Chondrocyte (in vitro differentiated cells): Measurements from ENCODE around the gene KRTCAP2. TPM values are rescaled to one million over a fixed set of nuclear protein-coding genes. Genes with fewer than 3 reads are reported as not detected.

Source experiments
- DNase-seq: peaks from one replicate; pipeline ENCODE4 v3.0.0; 2021; ENCODE audit warnings: mixed read lengths, low spot score
- H3K27ac Mint-ChIP-seq: one replicate; pipeline ENCODE4 v1.8.0; 2021; ENCODE audit warnings: mild to moderate bottlenecking, moderate library complexity, mixed read lengths; ENCODE audit not compliant: unreplicated experiment
- H3K27me3 Mint-ChIP-seq: 2 replicates; pipeline ENCODE4 v1.8.0; 2021; ENCODE audit warnings: low read depth, mixed read lengths
- H3K36me3 Mint-ChIP-seq: 2 replicates; pipeline ENCODE4 v1.8.0; 2021; ENCODE audit warnings: low read depth, mixed read lengths
- H3K4me1 Mint-ChIP-seq: 2 replicates; pipeline ENCODE4 v1.8.0; 2021; ENCODE audit warnings: low read depth, mild to moderate bottlenecking, mixed read lengths
- H3K4me3 Mint-ChIP-seq: one replicate; pipeline ENCODE4 v1.8.0; 2021; ENCODE audit warnings: mild to moderate bottlenecking, moderate library complexity, mixed read lengths; ENCODE audit not compliant: unreplicated experiment
- H3K9me3 Mint-ChIP-seq: 2 replicates; pipeline ENCODE4 v1.8.0; 2021; ENCODE audit warnings: low read depth, mixed read lengths
- total RNA-seq: library from RNA; stranded (reverse); gene quantifications from 3 replicates; pipeline ENCODE4 v1.2.1, GENCODE V29; 2021
- TF ChIP-seq, protein P1 (sequence below): fragments of 200-600 bp; sonication (generic); IDR thresholded peaks from 2 replicates; pipeline ENCODE4 v1.5.0; 2021; ENCODE audit warnings: antibody characterized with exemption, mild to moderate bottlenecking, moderate library complexity

KRTCAP2 gene
- total RNA-seq, 1 donor from 2014 or later, result 159 TPM

DNA sequence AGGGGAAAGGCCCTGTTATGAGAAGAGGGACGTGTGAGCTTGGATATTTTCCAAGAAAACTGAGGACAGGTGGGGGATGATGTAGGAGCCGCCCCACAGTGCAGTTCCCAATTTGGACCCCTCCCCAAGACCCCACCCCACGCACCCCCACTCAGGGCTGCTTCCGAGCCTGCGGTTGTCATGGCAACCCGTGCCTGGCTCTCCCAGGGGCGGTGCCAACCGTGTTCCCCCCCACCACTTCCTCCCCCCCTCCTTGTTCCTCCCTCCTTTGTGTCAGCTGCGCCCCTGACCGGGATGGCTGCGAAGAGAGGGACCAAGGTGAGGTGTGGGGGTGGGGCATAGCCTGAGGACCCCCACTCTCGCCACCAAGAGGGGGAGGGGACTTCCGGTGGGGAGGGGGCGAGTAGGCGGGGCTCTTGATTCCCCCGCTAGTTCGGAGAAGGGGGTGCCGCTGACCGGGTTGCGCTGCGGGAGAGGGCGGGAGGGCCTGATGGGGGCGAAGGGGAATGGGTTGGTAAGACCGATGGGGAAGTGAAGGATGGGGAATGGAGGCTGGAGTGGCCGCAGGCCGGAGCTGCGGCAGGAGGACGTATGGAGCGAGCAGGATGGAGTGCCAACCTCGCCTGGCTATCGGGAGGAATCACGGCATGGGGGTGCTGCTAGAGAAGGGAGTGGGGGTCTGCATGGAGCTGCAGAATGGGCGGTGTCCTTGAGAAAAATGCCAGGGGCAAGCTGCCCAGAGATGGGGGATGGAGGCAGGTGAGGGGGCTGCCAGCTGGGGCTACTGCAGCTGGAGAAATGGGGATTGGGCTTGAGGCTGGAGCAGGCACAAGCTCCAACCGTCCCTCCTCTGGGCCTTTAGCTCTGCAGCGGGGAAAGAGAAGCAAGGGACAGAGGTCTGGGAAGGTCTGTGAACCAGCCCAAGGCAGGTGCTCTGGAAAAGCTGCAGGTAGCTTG lies 1.5 kb upstream of the KRTCAP2 start:
- peak; percentile 71 for DNase-seq
- H3K27me3 Mint-ChIP-seq, result no peaks in the 10 kb centered on the region
- H3K9me3 Mint-ChIP-seq, result no peaks in the 10 kb centered on the region
- H3K4me3 Mint-ChIP-seq, result peak overlapping the region; percentile 97
- H3K4me1 Mint-ChIP-seq, result peaks cover 52% of the 10 kb centered on the region
- H3K36me3 Mint-ChIP-seq, result peaks cover 20% of the 10 kb centered on the region
- H3K27ac Mint-ChIP-seq, result peak overlapping the region; percentile 75
- TF ChIP-seq, protein P1, sequence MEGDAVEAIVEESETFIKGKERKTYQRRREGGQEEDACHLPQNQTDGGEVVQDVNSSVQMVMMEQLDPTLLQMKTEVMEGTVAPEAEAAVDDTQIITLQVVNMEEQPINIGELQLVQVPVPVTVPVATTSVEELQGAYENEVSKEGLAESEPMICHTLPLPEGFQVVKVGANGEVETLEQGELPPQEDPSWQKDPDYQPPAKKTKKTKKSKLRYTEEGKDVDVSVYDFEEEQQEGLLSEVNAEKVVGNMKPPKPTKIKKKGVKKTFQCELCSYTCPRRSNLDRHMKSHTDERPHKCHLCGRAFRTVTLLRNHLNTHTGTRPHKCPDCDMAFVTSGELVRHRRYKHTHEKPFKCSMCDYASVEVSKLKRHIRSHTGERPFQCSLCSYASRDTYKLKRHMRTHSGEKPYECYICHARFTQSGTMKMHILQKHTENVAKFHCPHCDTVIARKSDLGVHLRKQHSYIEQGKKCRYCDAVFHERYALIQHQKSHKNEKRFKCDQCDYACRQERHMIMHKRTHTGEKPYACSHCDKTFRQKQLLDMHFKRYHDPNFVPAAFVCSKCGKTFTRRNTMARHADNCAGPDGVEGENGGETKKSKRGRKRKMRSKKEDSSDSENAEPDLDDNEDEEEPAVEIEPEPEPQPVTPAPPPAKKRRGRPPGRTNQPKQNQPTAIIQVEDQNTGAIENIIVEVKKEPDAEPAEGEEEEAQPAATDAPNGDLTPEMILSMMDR, result no peak

DNA sequence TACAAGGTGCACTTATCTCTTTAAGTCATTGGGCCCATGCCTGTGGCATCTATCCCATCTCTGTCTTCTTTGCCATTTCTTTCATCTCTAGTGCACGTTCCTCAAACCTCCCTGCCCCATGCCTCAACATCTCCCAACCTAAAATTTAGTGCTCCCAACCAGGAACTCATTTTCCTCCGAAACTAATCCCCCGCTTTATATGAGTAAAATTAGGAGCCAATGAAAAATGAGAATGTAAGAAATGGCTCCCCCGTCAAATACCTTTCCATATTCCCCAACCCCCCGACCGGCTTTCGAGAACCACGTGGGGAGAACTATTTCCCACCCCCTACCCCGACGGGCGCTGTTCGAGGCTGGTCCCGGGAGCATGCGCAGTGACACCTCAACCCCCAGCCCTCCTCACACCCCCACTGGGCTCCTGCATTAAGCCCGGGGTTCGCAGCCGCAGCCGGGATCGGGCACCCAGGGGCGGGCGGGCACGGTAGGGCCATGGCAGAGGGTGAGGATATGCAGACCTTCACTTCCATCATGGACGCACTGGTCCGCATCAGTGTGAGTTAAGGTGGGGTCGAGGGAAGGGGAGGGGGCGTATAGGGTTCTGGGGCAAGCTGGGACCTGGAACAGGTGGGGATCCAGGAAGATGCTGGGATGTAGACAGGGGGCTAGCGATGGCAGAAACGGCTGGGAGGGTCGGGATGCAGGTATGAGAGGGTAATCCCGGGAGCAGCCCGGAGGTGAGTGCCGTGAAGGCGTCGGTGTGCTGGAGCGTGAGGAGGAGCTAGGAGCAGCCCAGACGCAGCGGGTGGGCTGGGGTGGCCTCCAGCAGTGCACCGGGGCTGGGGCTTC lies 597 bp upstream of the KRTCAP2 start, which contains the start of gene TRIM46:
Gene TRIM46 (plus strand): TSS at position 372 of the 846 bp plus-strand sequence. CDS start 118 bp downstream, at position 490.
- TF ChIP-seq, protein P1, result peak; percentile 71
- no peaks in the 10 kb centered on the region for H3K27me3 Mint-ChIP-seq

DNA sequence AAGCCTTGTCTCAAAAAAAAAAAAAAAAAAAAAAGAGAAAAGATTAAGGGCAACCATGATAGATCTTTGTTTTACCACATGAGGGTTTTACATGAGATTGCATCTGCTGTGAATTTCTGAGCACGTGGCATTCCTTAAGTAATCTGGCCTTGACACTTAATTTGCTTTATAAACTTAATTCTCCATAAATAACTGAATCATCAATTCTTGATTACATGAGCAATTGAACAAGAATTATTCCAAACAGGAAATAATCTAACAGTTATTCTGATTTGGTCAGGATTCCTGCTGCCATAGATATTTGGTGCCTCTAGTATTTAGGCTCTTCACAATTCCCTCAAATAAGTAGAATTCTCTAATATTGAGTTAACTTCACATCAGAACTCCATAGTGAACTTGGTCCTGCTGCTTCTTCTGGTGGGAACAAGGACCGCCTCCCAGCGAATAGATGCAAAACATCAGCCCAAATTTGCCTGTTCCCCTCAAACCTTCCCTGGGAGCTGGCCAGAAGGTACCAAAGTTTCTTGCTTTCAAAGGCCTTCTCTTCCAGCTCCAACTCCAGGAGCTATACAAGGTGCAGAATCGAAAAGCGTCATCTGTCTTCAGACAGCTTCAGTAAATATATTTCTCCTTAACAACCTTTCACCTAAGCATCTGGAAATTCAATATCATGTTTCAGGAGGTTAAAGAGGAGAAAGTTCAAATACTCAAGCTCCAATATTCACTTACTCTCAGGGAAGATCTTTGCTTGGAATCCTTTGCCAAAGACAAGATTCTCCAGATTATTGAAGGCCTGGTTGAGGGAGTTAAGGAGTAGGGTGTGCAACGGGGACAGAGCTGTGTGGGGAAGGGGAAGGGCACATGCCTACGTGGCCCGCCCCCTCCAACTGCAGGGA lies 1.0 kb downstream of the KRTCAP2 start:
- no peaks in the 10 kb centered on the region for H3K9me3 Mint-ChIP-seq
- peaks cover 60% of the 10 kb centered on the region for H3K4me1 Mint-ChIP-seq
- TF ChIP-seq, protein P1, result no peak
- peak; percentile 15 for DNase-seq
- H3K4me3 Mint-ChIP-seq, result peak overlapping the region; percentile 97
- no peaks in the 10 kb centered on the region for H3K27me3 Mint-ChIP-seq
- H3K36me3 Mint-ChIP-seq, result peaks cover 15% of the 10 kb centered on the region
- peak overlapping the region; percentile 98 for H3K27ac Mint-ChIP-seq

More for the DNA sequence above, 597 bp upstream of the KRTCAP2 start, which contains the start of gene TRIM46:
- H3K9me3 Mint-ChIP-seq, result no peaks in the 10 kb centered on the region
- peaks cover 20% of the 10 kb centered on the region for H3K36me3 Mint-ChIP-seq
- peaks cover 52% of the 10 kb centered on the region for H3K4me1 Mint-ChIP-seq
- peak; percentile 90 for DNase-seq
- H3K4me3 Mint-ChIP-seq, result peak within 1 kb of the TSS; percentile 97
- peak within 1 kb of the TSS; percentile 98 for H3K27ac Mint-ChIP-seq

DNA sequence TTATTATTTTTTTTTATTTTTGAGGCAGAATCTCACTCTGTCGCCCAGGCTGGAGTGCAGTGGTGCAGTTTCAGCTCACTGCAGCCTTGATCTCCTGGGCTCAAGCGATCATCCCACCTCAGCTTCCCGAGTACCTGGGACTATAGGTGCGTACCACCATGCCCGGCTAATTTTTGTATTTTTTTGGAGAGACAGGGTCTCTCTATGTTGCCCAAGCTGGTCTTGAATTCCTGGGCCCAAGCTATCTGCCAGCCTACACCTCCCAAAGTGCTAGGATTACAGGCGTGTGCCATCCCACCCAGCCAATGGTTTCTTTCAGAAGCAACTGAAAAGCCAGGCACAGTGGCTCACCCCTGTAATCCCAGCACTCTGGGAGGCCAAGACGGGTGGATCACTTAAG lies 2.3 kb downstream of the KRTCAP2 start:
- H3K27me3 Mint-ChIP-seq, result no peaks in the 10 kb centered on the region
- H3K36me3 Mint-ChIP-seq, result peaks cover 13% of the 10 kb centered on the region
- H3K9me3 Mint-ChIP-seq, result no peaks in the 10 kb centered on the region
- H3K4me3 Mint-ChIP-seq, result no peak overlapping the region
- DNase-seq, result no peak
- H3K4me1 Mint-ChIP-seq, result peaks cover 51% of the 10 kb centered on the region
- TF ChIP-seq, protein P1, result no peak
- no peak overlapping the region for H3K27ac Mint-ChIP-seq
